NB4 (cell line): ENCODE data around the gene VEGFA.

Source experiments
- MYC ChIP-seq: IDR thresholded peaks from 2 replicates; pipeline ENCODE4 v1.6.1; 2011; ENCODE audit warnings: low read depth, low read length
- POLR2A ChIP-seq: IDR thresholded peaks from 2 replicates; pipeline ENCODE4 v1.6.1; 2011; ENCODE audit warnings: mild to moderate bottlenecking; ENCODE audit not compliant: insufficient read length; ENCODE audit errors: extremely low read depth
- TF ChIP-seq, protein P1 (sequence below): IDR thresholded peaks from one replicate; pipeline ENCODE4 v1.5.1; 2012; ENCODE audit warnings: low read depth, low read length
- TF ChIP-seq, protein P2 (sequence below): IDR thresholded peaks from 2 replicates; pipeline ENCODE4 v1.6.1; 2011; ENCODE audit warnings: low read depth, low read length

DNA sequence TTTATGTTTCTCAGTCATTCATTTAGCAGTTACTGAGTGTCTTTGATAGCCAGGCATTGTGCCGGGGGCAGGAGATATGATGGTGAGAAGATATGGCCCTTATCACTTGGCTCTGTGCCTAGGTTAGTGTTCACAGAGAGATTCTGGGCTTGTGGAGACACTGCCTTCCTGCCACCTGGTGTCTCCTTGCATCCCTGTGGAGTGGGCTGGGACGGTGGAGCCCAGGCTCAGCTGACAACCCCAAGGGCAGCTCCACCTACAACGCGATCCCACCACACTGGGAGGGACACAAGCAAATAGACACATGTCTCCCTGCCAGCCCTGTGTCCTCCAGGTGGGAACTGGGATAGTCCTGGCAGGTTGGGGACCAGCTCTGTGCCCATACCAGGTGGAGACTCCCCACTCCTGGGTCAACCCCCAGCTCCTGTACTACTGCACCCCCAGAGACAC lies 30.3 kb upstream of the VEGFA start:
- TF ChIP-seq, protein P1, sequence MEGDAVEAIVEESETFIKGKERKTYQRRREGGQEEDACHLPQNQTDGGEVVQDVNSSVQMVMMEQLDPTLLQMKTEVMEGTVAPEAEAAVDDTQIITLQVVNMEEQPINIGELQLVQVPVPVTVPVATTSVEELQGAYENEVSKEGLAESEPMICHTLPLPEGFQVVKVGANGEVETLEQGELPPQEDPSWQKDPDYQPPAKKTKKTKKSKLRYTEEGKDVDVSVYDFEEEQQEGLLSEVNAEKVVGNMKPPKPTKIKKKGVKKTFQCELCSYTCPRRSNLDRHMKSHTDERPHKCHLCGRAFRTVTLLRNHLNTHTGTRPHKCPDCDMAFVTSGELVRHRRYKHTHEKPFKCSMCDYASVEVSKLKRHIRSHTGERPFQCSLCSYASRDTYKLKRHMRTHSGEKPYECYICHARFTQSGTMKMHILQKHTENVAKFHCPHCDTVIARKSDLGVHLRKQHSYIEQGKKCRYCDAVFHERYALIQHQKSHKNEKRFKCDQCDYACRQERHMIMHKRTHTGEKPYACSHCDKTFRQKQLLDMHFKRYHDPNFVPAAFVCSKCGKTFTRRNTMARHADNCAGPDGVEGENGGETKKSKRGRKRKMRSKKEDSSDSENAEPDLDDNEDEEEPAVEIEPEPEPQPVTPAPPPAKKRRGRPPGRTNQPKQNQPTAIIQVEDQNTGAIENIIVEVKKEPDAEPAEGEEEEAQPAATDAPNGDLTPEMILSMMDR = no peak
- TF ChIP-seq, protein P2, sequence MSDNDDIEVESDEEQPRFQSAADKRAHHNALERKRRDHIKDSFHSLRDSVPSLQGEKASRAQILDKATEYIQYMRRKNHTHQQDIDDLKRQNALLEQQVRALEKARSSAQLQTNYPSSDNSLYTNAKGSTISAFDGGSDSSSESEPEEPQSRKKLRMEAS = no peak
- TF ChIP-seq MYC = no peak
- TF ChIP-seq POLR2A = no peak
